ENCODE data around the gene SRSF2.

GRCh38 chr17:76686538-76687297 is 50.4 kb downstream of the SRSF2 start:
- TF ChIP-seq POLR2AphosphoS5 (IDR thresholded peaks at IDR 0.05; ENCODE audit: low read depth, low read length) (no peak), POLR2A (IDR thresholded peaks at IDR 0.05; ENCODE audit: low read depth, low read length) (no peak), SPI1 (IDR thresholded peaks at IDR 0.05; ENCODE audit: low read depth, low read length) (no peak), TAF1 (IDR thresholded peaks at IDR 0.05; ENCODE audit: low read depth, low read length) (no peak), POU2F2 (IDR thresholded peaks at IDR 0.05; ENCODE audit: low read depth, low read length) (no peak), PAX5 (IDR thresholded peaks at IDR 0.05; ENCODE audit: insufficient read depth, low read length, severe bottlenecking) (no peak)
